Activated B cell treated with CpG ODN at 0.5 μM for 24 hours (primary cell): ENCODE data around the gene WDR31. TPM values are rescaled to one million over a fixed set of nuclear protein-coding genes. Genes with fewer than 3 reads are reported as not detected.

ENCODE experiments used
- ATAC-seq: fragments of 200-7000 bp; cut with Tn5 transposase; one replicate; pipeline ENCODE4 v1.10.0; 2021; ENCODE audit warnings: low read depth, mild to moderate bottlenecking, moderate library complexity
- CTCF ChIA-PET: fragments of 350-600 bp; sonication (Branson Sonifier 250); formaldehyde crosslinking; loops from one replicate; lab custom pipeline; 2021; ENCODE audit warnings: antibody characterized with exemption; lab: Charles Lee
- POLR2A ChIA-PET: fragments of 350-600 bp; sonication (Branson Sonifier 250); formaldehyde crosslinking; loops from one replicate; lab custom pipeline; 2021; ENCODE audit warnings: antibody characterized with exemption; lab: Charles Lee
- DNase-seq: peaks from one replicate; pipeline ENCODE4 v3.0.0; 2022
- H3K27ac Mint-ChIP-seq: one replicate; pipeline ENCODE4 v1.8.0; 2020; ENCODE audit warnings: mixed read lengths
- H3K27me3 Mint-ChIP-seq: one replicate; pipeline ENCODE4 v1.8.0; 2021; ENCODE audit warnings: mixed read lengths
- H3K36me3 Mint-ChIP-seq: one replicate; pipeline ENCODE4 v1.8.0; 2021; ENCODE audit warnings: low read depth, mixed read lengths
- H3K4me1 Mint-ChIP-seq: one replicate; pipeline ENCODE4 v1.8.0; 2021; ENCODE audit warnings: mixed read lengths
- H3K4me3 Mint-ChIP-seq: one replicate; pipeline ENCODE4 v1.8.0; 2020; ENCODE audit warnings: mild to moderate bottlenecking, mixed read lengths
- H3K9me3 Mint-ChIP-seq: one replicate; pipeline ENCODE4 v1.8.0; 2020; ENCODE audit warnings: mixed read lengths
- CTCF ChIP-seq: fragments of 200-600 bp; IDR thresholded peaks from one replicate; pipeline ENCODE4 v1.8.0; 2022; ENCODE audit warnings: antibody characterized with exemption, mild to moderate bottlenecking
- intact Hi-C: fragments of 100-400 bp; cut with micrococcal nuclease; formaldehyde crosslinking; loops from one replicate; pipeline ENCODE4 v1.15.1; 2024
- total RNA-seq: library from RNA; stranded (reverse); gene quantifications from 2 replicates; pipeline ENCODE4 v1.2.3, GENCODE V29; 2022

The WDR31 gene
- total RNA-seq, 1 donor from 2014 or later: 0.73 TPM

DNA sequence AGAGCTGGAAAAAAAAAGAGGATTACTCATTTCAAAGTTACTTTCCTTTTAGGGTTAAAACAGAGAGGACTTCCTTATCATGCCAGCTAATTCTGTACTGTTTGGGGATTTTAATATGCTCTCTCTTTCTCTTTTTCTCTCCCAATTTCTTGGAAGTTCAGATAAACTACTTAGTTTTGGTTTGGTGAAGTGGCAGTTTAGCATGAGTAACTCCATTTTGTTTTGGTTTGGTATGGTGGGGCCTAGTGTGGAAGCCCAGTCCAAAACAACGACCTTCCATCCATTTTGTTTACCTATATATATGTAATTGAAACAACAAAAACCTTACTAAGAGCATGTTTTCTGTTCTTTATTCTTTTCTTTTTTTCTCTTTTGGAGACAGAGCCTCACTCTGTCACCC is 5.6 kb upstream of the WDR31 start:
- no peaks in the 10 kb centered on the region for H3K27me3 Mint-ChIP-seq
- no peak for TF ChIP-seq CTCF
- no peak overlapping the region for H3K4me3 Mint-ChIP-seq
- ChIA-PET CTCF (no interaction called here), POLR2A (no interaction called here)
- H3K4me1 Mint-ChIP-seq: peaks cover 12% of the 10 kb centered on the region
- no peak overlapping the region for H3K27ac Mint-ChIP-seq
- no peaks in the 10 kb centered on the region for H3K36me3 Mint-ChIP-seq
- ATAC-seq (no peak), DNase-seq (no peak)
- intact Hi-C loops: no loop called here
- H3K9me3 Mint-ChIP-seq: no peaks in the 10 kb centered on the region

GRCh38 chr9:113345190-113345589 is 5.1 kb upstream of the WDR31 start:
- ChIA-PET CTCF (no interaction called here), POLR2A (no interaction called here)
- no peaks in the 10 kb centered on the region for H3K36me3 Mint-ChIP-seq
- no peak overlapping the region for H3K27ac Mint-ChIP-seq
- ATAC-seq (no peak), DNase-seq (no peak)
- TF ChIP-seq CTCF: no peak
- no peak overlapping the region for H3K4me3 Mint-ChIP-seq
- no peaks in the 10 kb centered on the region for H3K27me3 Mint-ChIP-seq
- peaks cover 12% of the 10 kb centered on the region for H3K4me1 Mint-ChIP-seq
- H3K9me3 Mint-ChIP-seq: no peaks in the 10 kb centered on the region
- intact Hi-C loops: no loop called here

- ChIA-PET POLR2A (no interaction called here), CTCF (no interaction called here)
- Mint-ChIP-seq H3K4me3 (no peak overlapping the region), H3K4me1 (peaks cover 11% of the 10 kb centered on the region), H3K27ac (no peak overlapping the region), H3K27me3 (peaks cover 2% of the 10 kb centered on the region), H3K9me3 (no peaks in the 10 kb centered on the region), H3K36me3 (no peaks in the 10 kb centered on the region)
- ATAC-seq (no peak), DNase-seq (no peak)
- TF ChIP-seq CTCF: no peak
- intact Hi-C loops: loop anchor here (5.0 kb wide), 1 partner anchor 191 kb away; the partner anchor contains the start of gene SLC31A2
Measured at GRCh38 chr9:113343732-113344231, 3.7 kb upstream of the WDR31 start.

- H3K27ac Mint-ChIP-seq: no peak overlapping the region
- POLR2A ChIA-PET: interaction anchor here (1.0 to 2.5 kb wide), 2 partner anchors 34 to 68 kb away, joined by 3 to 11 read pairs; partner anchors contain the start of genes C9orf43, HDHD3 and POLE3
Measured at GRCh38 chr9:113341712-113342410, 1.8 kb upstream of the WDR31 start.

More at GRCh38 chr9:113341712-113342410, 1.8 kb upstream of the WDR31 start:
- Mint-ChIP-seq H3K4me1 (peaks cover 11% of the 10 kb centered on the region), H3K36me3 (no peaks in the 10 kb centered on the region), H3K9me3 (no peaks in the 10 kb centered on the region), H3K27me3 (peaks cover 3% of the 10 kb centered on the region), H3K4me3 (peak overlapping the region; percentile 36)
- ATAC-seq (no peak), DNase-seq (no peak)
- TF ChIP-seq CTCF: no peak
- CTCF ChIA-PET: no interaction called here
- intact Hi-C loops: loop anchor here (2.0 to 5.0 kb wide), 2 partner anchors 190 to 239 kb away; partner anchors contain the start of gene SLC31A2
